Tibial nerve (tissue), 3 donors: ENCODE measurements around the gene KIF3C.

ENCODE experiments used
- POLR2A ChIP-seq, 2 donors: fragments of 450-650 bp; IDR thresholded peaks; one replicate each; pipeline ENCODE4 v1.6.1; 2017; ENCODE audit warnings: antibody characterized with exemption in 2 of 2, mild to moderate bottlenecking in 2 of 2, moderate library complexity in 2 of 2
- TF ChIP-seq, protein P1 (sequence below), 5 experiments: fragments of 200-600 bp in 3 of 5; fragments of 450-650 bp in 2 of 5; sonication (generic) in 3 of 5; IDR thresholded peaks; one replicate each; pipeline ENCODE4 v1.5.1; 2016 to 2019; ENCODE audit warnings: antibody characterized with exemption in 5 of 5, mild to moderate bottlenecking in 3 of 5, moderate library complexity in 2 of 5

GRCh38 chr2:26000561-26001082 is 18.3 kb upstream of the KIF3C start:
- TF ChIP-seq, protein P1, sequence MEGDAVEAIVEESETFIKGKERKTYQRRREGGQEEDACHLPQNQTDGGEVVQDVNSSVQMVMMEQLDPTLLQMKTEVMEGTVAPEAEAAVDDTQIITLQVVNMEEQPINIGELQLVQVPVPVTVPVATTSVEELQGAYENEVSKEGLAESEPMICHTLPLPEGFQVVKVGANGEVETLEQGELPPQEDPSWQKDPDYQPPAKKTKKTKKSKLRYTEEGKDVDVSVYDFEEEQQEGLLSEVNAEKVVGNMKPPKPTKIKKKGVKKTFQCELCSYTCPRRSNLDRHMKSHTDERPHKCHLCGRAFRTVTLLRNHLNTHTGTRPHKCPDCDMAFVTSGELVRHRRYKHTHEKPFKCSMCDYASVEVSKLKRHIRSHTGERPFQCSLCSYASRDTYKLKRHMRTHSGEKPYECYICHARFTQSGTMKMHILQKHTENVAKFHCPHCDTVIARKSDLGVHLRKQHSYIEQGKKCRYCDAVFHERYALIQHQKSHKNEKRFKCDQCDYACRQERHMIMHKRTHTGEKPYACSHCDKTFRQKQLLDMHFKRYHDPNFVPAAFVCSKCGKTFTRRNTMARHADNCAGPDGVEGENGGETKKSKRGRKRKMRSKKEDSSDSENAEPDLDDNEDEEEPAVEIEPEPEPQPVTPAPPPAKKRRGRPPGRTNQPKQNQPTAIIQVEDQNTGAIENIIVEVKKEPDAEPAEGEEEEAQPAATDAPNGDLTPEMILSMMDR (IDR thresholded peaks at IDR 0.05) = no peak
- no peak for TF ChIP-seq POLR2A (IDR thresholded peaks at IDR 0.05)
